GM19328 (cell line): ENCODE results near the gene VAV3.

Source experiments
- ATAC-seq: cut with Tn5 transposase; IDR thresholded peaks from one replicate; pipeline ENCODE4 v1.9.1; 2021; ENCODE audit warnings: mild to moderate bottlenecking, moderate library complexity; ENCODE audit not compliant: unreplicated experiment

Gene VAV3

GRCh38 chr1:107972391-107973180 is 7.6 kb upstream of the VAV3 start:
- ATAC-seq = no peak

DNA sequence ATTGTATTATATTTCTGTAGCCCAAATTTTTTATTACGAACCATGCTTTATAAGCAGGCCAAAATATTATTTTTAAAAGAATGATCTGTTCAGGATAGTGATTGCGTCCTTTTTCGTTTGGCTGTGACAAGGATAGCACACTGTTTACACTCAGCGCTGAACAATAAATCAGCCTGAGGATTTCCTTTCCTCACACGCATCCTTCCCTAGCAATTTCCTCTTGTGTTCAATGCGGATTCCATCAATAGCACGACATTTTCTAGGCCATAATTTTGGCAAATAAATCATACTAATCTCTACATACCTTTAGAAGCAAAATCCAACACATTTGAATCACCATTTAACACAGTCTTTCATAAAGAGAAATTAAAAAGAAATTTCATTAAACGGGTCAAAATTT is 1.6 kb upstream of the VAV3 start:
- ATAC-seq = no peak

DNA sequence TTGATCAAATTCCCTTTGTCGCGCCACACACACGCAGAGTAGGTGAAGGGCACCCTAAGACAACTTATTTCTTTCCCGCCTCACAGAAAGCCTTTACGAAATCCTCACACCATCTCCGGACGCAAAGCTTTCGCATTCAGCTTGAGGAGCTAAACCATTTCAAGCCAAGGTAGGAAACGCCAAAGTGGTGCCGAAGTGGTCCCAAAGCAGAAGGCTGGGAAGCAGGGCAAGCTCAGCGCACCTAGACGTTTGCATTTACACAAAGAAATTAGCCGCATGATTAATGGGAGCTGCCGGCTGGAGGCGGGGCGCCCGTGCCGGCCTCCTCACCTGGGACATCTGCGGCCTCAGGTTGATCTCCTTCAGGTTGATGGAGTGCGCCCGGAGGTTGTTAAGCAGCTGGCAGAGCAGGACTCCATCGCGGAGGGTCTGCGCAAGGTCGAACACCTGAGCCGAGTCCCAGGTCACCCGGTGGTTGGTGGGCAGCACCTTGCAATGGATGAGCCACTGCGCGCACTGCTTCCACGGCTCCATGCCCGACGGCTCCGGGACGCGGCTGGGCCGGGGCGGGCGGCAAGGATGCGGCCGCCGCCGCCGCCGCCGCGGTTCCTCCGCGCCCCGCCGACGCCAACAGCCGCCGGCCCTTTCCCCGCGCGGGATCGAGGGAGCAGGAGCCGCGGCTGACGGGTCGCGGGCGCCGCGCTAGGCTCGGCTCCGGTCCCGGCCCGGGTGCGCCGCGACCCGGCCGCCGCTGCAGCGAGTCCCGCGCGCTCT is 457 bp downstream of the VAV3 start:
- no peak for ATAC-seq

GRCh38 chr1:107963601-107964335 is 1.2 kb downstream of the VAV3 start:
- peak; percentile 64 for ATAC-seq

DNA sequence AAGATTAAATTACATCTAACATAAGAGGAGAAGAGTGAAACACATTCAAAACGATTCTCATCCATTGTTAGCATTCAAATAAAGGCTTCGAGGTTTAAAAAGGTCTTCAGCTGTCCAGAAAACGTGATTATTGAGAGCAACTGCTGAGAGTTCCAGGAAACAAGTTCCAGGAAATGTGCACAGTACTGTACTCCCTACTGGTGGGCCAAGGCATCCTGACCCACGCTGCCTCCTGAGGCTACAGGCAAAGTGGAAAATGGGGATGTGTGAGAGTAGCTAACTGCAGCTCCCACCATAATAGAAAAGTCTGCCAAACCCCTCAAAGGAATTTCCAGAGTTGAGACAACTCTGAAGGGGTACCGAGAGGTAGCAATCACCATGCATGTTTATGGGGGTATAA is 2.0 kb downstream of the VAV3 start:
- no peak for ATAC-seq

- ATAC-seq = no peak
Measured at GRCh38 chr1:107954719-107955415, 10.1 kb downstream of the VAV3 start.

- no peak for ATAC-seq
Measured at GRCh38 chr1:107954126-107954525, 10.9 kb downstream of the VAV3 start.

GRCh38 chr1:107953556-107953955 is 11.4 kb downstream of the VAV3 start:
- ATAC-seq = no peak

GRCh38 chr1:107952989-107953388 is 12.0 kb downstream of the VAV3 start:
- no peak for ATAC-seq

GRCh38 chr1:107950464-107950863 is 14.5 kb downstream of the VAV3 start:
- no peak for ATAC-seq

DNA sequence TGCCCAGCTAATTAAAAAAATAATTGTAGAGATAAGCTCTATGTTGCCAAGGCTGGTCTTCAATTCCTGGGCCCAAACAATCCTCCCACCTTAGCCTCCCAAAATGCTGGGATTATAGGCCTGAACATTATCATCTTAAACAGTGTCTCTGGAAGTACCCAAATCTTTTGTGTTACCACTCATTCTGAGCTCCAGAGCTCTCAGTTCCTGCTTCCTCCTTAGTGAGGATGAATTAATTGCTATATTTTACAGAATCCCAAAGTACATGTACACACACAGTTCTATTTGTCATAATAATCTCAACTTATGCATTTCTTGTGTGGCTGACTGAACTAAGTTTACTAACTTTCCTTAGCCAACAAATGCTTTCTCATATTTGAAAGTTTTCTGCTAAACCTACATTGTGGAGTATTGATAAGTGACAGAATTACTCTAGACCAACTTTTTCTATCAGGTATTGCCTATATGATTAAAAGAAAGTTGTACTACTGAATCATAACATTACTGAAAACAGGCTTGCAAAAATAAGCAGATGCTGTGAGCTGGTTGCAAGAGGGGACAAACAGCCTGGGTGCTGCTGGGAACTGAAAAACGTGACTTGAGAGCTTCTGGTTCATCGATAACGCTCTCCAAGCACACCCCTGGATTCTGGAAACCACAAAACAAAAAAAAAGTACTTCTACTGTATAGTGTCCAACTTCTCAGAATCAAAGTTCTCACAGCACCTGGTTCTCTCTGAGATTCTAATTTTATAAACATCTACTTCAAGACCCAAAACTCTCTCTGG is 15.3 kb downstream of the VAV3 start:
- ATAC-seq = peak; percentile 85

DNA sequence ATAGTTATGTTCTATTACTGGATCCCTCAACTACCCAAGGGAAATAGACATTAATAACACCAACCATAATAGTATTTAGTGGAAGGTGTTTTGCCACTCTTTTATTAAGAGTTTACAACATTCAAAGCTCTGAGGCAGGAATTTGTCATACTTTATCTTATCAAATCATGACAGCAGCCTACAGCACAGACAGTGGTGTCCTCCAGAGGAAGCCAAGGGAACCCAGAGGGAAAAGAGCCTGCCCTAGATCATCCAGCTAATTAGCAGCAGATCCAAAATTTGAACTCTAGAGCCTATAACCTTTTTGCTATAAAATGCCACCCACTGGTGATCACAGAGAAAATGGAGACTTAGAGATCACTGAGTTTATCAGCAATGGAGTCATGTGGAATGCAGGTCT is 18.2 kb downstream of the VAV3 start:
- no peak for ATAC-seq

DNA sequence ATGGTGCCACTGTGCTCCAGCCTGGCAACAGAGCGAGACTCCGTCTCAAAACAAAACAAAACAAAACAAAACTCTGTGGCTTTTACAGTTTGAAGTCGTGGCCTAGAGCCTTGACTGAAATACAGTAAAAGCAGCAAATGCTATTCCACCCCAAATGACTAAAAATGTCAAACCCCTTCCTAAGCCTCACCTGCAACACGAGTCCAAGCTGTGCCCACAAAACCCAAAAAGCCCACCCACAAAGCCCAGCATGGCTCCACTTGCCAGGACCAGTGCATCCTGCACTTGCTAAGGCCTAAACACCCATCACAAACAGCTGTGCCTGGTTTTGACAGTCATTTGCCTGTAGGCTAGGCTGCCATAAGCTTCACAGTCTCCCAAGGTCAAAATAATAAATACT is 21.3 kb downstream of the VAV3 start:
- ATAC-seq = no peak

GRCh38 chr1:107942814-107943213 is 22.2 kb downstream of the VAV3 start:
- ATAC-seq = no peak

GRCh38 chr1:107941531-107941930 is 23.4 kb downstream of the VAV3 start:
- ATAC-seq = no peak

DNA sequence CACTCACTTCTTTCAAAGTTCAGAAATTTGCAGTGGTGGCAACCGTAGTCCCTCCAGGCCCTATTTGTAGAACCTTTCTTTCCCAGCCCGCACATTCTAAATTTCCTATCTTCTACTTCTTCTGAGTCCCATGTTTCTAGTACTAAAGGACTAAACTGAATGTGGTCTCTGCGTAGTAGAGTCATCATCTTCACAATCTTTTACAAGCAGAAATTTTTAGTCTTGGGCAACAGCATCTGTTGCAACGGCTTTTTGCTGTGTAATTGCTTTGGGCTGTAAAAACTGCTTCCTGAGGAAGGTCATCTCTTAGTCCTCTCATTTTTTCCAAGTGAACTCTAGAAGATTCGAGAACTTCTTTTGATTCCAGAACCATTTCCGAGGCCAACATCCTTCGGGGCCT is 23.9 kb downstream of the VAV3 start:
- no peak for ATAC-seq

- no peak for ATAC-seq
Measured at GRCh38 chr1:107940701-107941100, 24.3 kb downstream of the VAV3 start.

DNA sequence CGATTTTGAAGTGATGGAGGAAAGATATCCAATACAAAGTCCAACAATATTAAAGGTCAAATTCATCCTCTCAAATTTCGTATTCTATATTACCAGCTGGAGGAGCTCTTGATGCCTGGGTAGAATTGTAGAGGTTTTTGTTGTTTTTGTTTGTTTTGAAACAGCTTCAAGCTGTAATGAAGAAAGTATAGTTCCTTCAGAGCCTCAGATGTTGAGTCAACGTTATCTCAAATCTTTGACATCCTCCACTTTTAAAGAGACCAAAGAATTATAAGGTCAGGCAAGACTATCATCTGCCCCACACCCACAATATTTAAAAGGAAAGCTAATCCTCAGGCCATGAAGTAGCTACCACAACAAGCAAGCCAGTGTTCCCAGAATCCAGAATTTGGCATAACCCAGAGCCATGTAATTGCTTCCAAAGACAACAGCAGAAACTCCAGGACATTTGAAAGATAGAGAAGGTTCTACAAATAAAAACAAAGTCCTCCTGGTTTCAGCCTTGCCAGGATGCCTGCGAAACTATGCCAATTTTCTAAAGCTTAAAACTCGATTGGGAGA is 24.9 kb downstream of the VAV3 start:
- no peak for ATAC-seq

- ATAC-seq = no peak
Measured at GRCh38 chr1:107939256-107939655, 25.7 kb downstream of the VAV3 start.
